Measurements from ENCODE around the gene PPEF2. TPM values are rescaled to one million over a fixed set of nuclear protein-coding genes. Genes with fewer than 3 reads are reported as not detected.

Gene PPEF2
- total RNA-seq: under 0.01 TPM in 1 of 2 replicates, not detected in the other

GRCh38 chr4:75902352-75902751 is at the start of gene PPEF2:
PPEF2 (minus strand) TSS chr4:75902452; CDS start chr4:75896325, 6,127 bp downstream.
- Histone ChIP-seq H3K4me3 (ENCODE audit: low read depth, low read length) (no peak within 1 kb of the TSS), H3K27me3 (ENCODE audit: control insufficient read depth, insufficient read depth, low read length) (no peaks in the 10 kb centered on the region), H3K36me3 (ENCODE audit: control insufficient read depth, insufficient read depth, low read length) (no peaks in the 10 kb centered on the region)
- no peak for TF ChIP-seq CTCF (IDR thresholded peaks at IDR 0.05; ENCODE audit: insufficient read depth, low read length, severe bottlenecking)
- FAIRE-seq (no peak), DNase-seq (ENCODE audit: low read depth) (no peak)

GRCh38 chr4:75950213-75950815 is 48.1 kb upstream of the PPEF2 start:
- TF ChIP-seq CTCF (IDR thresholded peaks at IDR 0.05; ENCODE audit: insufficient read depth, low read length, severe bottlenecking): no peak
- H3K4me3 ChIP-seq (ENCODE audit: low read depth, low read length): no peak overlapping the region
- peaks cover 10% of the 10 kb centered on the region for H3K36me3 ChIP-seq (ENCODE audit: control insufficient read depth, insufficient read depth, low read length)
- no peak for DNase-seq (ENCODE audit: low read depth)
- no peak for FAIRE-seq
- H3K27me3 ChIP-seq (ENCODE audit: control insufficient read depth, insufficient read depth, low read length): no peaks in the 10 kb centered on the region

GRCh38 chr4:75948822-75949444 is 46.7 kb upstream of the PPEF2 start:
- no peak for TF ChIP-seq CTCF (IDR thresholded peaks at IDR 0.05; ENCODE audit: insufficient read depth, low read length, severe bottlenecking)
- no peak for FAIRE-seq
- peaks cover 10% of the 10 kb centered on the region for H3K36me3 ChIP-seq (ENCODE audit: control insufficient read depth, insufficient read depth, low read length)
- no peaks in the 10 kb centered on the region for H3K27me3 ChIP-seq (ENCODE audit: control insufficient read depth, insufficient read depth, low read length)
- DNase-seq (ENCODE audit: low read depth): no peak
- H3K4me3 ChIP-seq (ENCODE audit: low read depth, low read length): no peak overlapping the region

- peak; percentile 63 for DNase-seq (ENCODE audit: low read depth)
- TF ChIP-seq CTCF (IDR thresholded peaks at IDR 0.05; ENCODE audit: insufficient read depth, low read length, severe bottlenecking): peak; percentile 59
- no peak for FAIRE-seq
Observed at GRCh38 chr4:75940692-75941253, 38.5 kb upstream of the PPEF2 start, which contains the start of gene NAAA. NAAA (minus strand) TSS chr4:75941013; CDS start chr4:75940949, 64 bp downstream.

GRCh38 chr4:75939890-75940691 is 37.8 kb upstream of the PPEF2 start:
- FAIRE-seq (no peak), DNase-seq (ENCODE audit: low read depth) (peak; percentile 40)
- TF ChIP-seq CTCF (IDR thresholded peaks at IDR 0.05; ENCODE audit: insufficient read depth, low read length, severe bottlenecking): no peak
- Histone ChIP-seq H3K4me3 (ENCODE audit: low read depth, low read length) (peak overlapping the region; percentile 86), H3K36me3 (ENCODE audit: control insufficient read depth, insufficient read depth, low read length) (no peaks in the 10 kb centered on the region), H3K27me3 (ENCODE audit: control insufficient read depth, insufficient read depth, low read length) (no peaks in the 10 kb centered on the region)

More at GRCh38 chr4:75940692-75941253, 38.5 kb upstream of the PPEF2 start, which contains the start of gene NAAA:
- H3K36me3 ChIP-seq (ENCODE audit: control insufficient read depth, insufficient read depth, low read length): no peaks in the 10 kb centered on the region
- H3K27me3 ChIP-seq (ENCODE audit: control insufficient read depth, insufficient read depth, low read length): no peaks in the 10 kb centered on the region
- peak within 1 kb of the TSS; percentile 86 for H3K4me3 ChIP-seq (ENCODE audit: low read depth, low read length)
